Sigmoid colon (tissue), 7 donors: ENCODE results near the gene LRRC47. TPM values are rescaled to one million over a fixed set of nuclear protein-coding genes. Genes with fewer than 3 reads are reported as not detected.

Source experiments
- DNase-seq: peaks from one replicate; pipeline ENCODE4 v3.0.0-alpha.2; 2019
- H3K27ac ChIP-seq, 4 donors: fragments of 200-600 bp; sonication (generic); one replicate each; pipeline ENCODE4 v1.5.1; 2016 to 2019; ENCODE audit warnings: mild to moderate bottlenecking in 1 of 4
- H3K27me3 ChIP-seq, 3 donors: fragments of 200-600 bp; sonication (generic); one replicate each; pipeline ENCODE4 v1.5.1; 2019; ENCODE audit warnings: mild to moderate bottlenecking in 1 of 3
- H3K36me3 ChIP-seq, 4 donors: fragments of 200-600 bp; sonication (generic); one replicate each; pipeline ENCODE4 v1.5.1; 2016 to 2019
- H3K4me1 ChIP-seq, 4 donors: fragments of 200-600 bp; sonication (generic); one replicate each; pipeline ENCODE4 v1.5.1; 2017 to 2019
- H3K4me3 ChIP-seq, 4 donors: fragments of 200-600 bp; sonication (generic); one replicate each; pipeline ENCODE4 v1.5.1; 2017 to 2019; ENCODE audit warnings: mild to moderate bottlenecking in 2 of 4, moderate library complexity in 1 of 4
- H3K9me3 ChIP-seq, 4 donors: fragments of 200-600 bp in 3 of 4; sonication (generic) in 3 of 4; one replicate each; pipeline versions ENCODE4 v1.5.1 to v1.6.1; 2013 to 2019
- EP300 ChIP-seq, 4 donors: sonication (generic); formaldehyde crosslinking; IDR thresholded peaks; one replicate each; pipeline ENCODE4 v1.6.1; 2017; ENCODE audit warnings: antibody characterized with exemption in 4 of 4
- POLR2A ChIP-seq, 2 donors: fragments of 450-650 bp; IDR thresholded peaks; one replicate each; pipeline ENCODE4 v1.6.1; 2016; ENCODE audit warnings: antibody characterized with exemption in 2 of 2, mild to moderate bottlenecking in 2 of 2, moderate library complexity in 2 of 2
- POLR2AphosphoS5 ChIP-seq, 4 donors: sonication (generic); formaldehyde crosslinking; IDR thresholded peaks; one replicate each; pipeline ENCODE4 v1.6.1; 2017; ENCODE audit warnings: antibody characterized with exemption in 4 of 4
- WGBS, 2 donors: extraction: QIAGEN DNeasy Blood & Tissue Kit; methylation state at CpG; one replicate each; pipeline ENCODE4 v1.1.7; 2013; 5-methylcytosine and 5-hydroxymethylcytosine counted together
- intact Hi-C: fragments of 100-400 bp; cut with DNase I; formaldehyde crosslinking; loops from one replicate; pipeline ENCODE4 v1.15.1; 2023
- polyA plus RNA-seq, 3 donors: library from polyadenylated mRNA; stranded (reverse); fragments of 200-250 nt; gene quantifications; one replicate each; pipeline ENCODE4 v1.2.3, GENCODE V29; 2013
- total RNA-seq, 4 donors: library from RNA; depleted of rRNA; stranded (reverse); fragments of >200 nt; gene quantifications; one replicate each; pipeline ENCODE4 v1.1.0, GENCODE V29; 2016
- TF ChIP-seq, protein P1 (sequence below), 4 experiments: fragments of 450-650 bp in 3 of 4; fragments of 200-600 bp in 1 of 4; IDR thresholded peaks; one replicate each; pipeline ENCODE4 v1.5.1; 2016 to 2019; ENCODE audit warnings: antibody characterized with exemption in 4 of 4, mild to moderate bottlenecking in 3 of 4, moderate library complexity in 2 of 4
- donor health status: healthy with polysubstance abuse.
- donor health status: Bipolar disorder and iron deficiency.
- donor health status: healthy.

The LRRC47 gene
- total and polyA plus RNA-seq, 7 donors: 11.4 to 36.4 (median 26.7) TPM

DNA sequence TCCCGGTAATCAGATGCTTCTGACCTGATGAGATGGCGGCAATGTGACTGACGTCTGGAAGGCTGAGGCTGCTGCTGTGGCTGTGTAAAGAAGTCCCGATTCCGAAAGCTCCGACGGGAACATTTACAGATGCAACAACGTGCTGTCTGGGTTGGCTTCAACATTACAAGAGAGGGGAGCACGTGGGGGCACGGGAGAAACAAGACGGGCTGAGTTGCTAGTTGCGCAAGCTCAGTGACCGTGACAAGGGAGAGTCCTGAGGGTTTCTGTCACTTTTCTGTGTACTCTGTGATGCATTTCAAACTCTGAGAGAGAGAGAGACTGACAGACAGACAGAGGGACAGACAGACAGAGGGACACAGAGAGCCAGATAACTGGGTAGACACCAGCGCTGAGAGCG, 25.6 kb upstream of the LRRC47 start:
- Histone ChIP-seq H3K27ac (no peak overlapping the region), H3K27me3 (no peaks in the 10 kb centered on the region), H3K36me3 (peaks cover 12 to 88% (median 37%) of the 10 kb centered on the region in 4 donors), H3K4me1 (no peaks in the 10 kb centered on the region), H3K9me3 (no peaks in the 10 kb centered on the region), H3K4me3 (no peak overlapping the region)
- DNase-seq: peak; percentile 26
- TF ChIP-seq EP300 (IDR thresholded peaks at IDR 0.05) (no peak), POLR2A (IDR thresholded peaks at IDR 0.05) (no peak), POLR2AphosphoS5 (IDR thresholded peaks at IDR 0.05) (no peak)
- TF ChIP-seq, protein P1, sequence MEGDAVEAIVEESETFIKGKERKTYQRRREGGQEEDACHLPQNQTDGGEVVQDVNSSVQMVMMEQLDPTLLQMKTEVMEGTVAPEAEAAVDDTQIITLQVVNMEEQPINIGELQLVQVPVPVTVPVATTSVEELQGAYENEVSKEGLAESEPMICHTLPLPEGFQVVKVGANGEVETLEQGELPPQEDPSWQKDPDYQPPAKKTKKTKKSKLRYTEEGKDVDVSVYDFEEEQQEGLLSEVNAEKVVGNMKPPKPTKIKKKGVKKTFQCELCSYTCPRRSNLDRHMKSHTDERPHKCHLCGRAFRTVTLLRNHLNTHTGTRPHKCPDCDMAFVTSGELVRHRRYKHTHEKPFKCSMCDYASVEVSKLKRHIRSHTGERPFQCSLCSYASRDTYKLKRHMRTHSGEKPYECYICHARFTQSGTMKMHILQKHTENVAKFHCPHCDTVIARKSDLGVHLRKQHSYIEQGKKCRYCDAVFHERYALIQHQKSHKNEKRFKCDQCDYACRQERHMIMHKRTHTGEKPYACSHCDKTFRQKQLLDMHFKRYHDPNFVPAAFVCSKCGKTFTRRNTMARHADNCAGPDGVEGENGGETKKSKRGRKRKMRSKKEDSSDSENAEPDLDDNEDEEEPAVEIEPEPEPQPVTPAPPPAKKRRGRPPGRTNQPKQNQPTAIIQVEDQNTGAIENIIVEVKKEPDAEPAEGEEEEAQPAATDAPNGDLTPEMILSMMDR (IDR thresholded peaks at IDR 0.05): no peak
- 91 to 95% methylated on average over 15 of the region's 15 CpGs for WGBS, 2 donors
- intact Hi-C loops: no loop called here

DNA sequence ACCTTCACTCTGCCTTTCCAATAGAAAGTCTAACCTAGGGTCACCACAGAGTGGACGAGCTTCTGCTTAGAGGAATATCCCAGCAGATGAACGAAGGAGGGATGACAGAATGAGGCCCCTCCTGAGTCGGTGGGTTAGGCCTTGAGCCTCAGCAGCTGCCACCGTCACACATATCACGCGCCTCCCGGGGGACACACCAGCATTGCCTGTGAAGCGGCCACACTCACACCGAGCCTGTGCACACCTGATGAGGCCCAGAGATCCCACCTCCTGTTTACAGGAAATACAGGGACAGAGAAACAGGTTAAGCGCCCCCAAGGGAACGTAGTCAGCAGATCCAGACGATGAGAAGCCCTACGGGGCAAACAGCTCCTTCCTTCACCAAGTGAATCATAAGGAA, 25.1 kb upstream of the LRRC47 start:
- H3K27me3 ChIP-seq: no peaks in the 10 kb centered on the region
- no peak overlapping the region for H3K4me3 ChIP-seq
- peaks cover 12 to 88% (median 37%) of the 10 kb centered on the region in 4 donors for H3K36me3 ChIP-seq
- WGBS, 2 donors: 89 to 93% methylated on average over 13 of the region's 13 CpGs
- no peak for TF ChIP-seq POLR2A (IDR thresholded peaks at IDR 0.05)
- TF ChIP-seq POLR2AphosphoS5 (IDR thresholded peaks at IDR 0.05): no peak
- TF ChIP-seq EP300 (IDR thresholded peaks at IDR 0.05): no peak
- TF ChIP-seq, protein P1 (IDR thresholded peaks at IDR 0.05): no peak
- no peaks in the 10 kb centered on the region for H3K4me1 ChIP-seq
- no peaks in the 10 kb centered on the region for H3K9me3 ChIP-seq
- intact Hi-C loops: no loop called here
- DNase-seq: peak; percentile 45
- no peak overlapping the region for H3K27ac ChIP-seq

GRCh38 chr1:3821004-3821403, 24.7 kb upstream of the LRRC47 start:
- no peak overlapping the region for H3K4me3 ChIP-seq
- peaks cover 12 to 88% (median 39%) of the 10 kb centered on the region in 4 donors for H3K36me3 ChIP-seq
- intact Hi-C loops: no loop called here
- WGBS, 2 donors: 92% methylated on average over 6 of the region's 6 CpGs
- no peak for TF ChIP-seq POLR2AphosphoS5 (IDR thresholded peaks at IDR 0.05)
- TF ChIP-seq, protein P1 (IDR thresholded peaks at IDR 0.05): no peak
- no peak for TF ChIP-seq POLR2A (IDR thresholded peaks at IDR 0.05)
- TF ChIP-seq EP300 (IDR thresholded peaks at IDR 0.05): no peak
- H3K27me3 ChIP-seq: no peaks in the 10 kb centered on the region
- no peaks in the 10 kb centered on the region for H3K4me1 ChIP-seq
- H3K27ac ChIP-seq: no peak overlapping the region
- no peaks in the 10 kb centered on the region for H3K9me3 ChIP-seq
- DNase-seq: peak; percentile 37

- WGBS, 2 donors: 93 to 94% methylated on average over 8 of the region's 8 CpGs
- Histone ChIP-seq H3K4me1 (no peaks in the 10 kb centered on the region), H3K36me3 (peaks cover 12 to 88% (median 38%) of the 10 kb centered on the region in 4 donors), H3K27ac (no peak overlapping the region), H3K27me3 (no peaks in the 10 kb centered on the region), H3K9me3 (no peaks in the 10 kb centered on the region), H3K4me3 (no peak overlapping the region)
- TF ChIP-seq POLR2AphosphoS5 (IDR thresholded peaks at IDR 0.05) (no peak), EP300 (IDR thresholded peaks at IDR 0.05) (no peak), POLR2A (IDR thresholded peaks at IDR 0.05) (no peak)
- TF ChIP-seq, protein P1 (IDR thresholded peaks at IDR 0.05): no peak
- intact Hi-C loops: no loop called here
- peak; percentile 25 for DNase-seq
Measured at GRCh38 chr1:3820316-3820715, 24.0 kb upstream of the LRRC47 start.

- intact Hi-C loops: no loop called here
- Histone ChIP-seq H3K4me3 (no peak overlapping the region), H3K27me3 (no peaks in the 10 kb centered on the region), H3K36me3 (peaks cover 12 to 89% (median 40%) of the 10 kb centered on the region in 4 donors), H3K27ac (no peak overlapping the region), H3K4me1 (no peaks in the 10 kb centered on the region), H3K9me3 (no peaks in the 10 kb centered on the region)
- TF ChIP-seq, protein P1 (IDR thresholded peaks at IDR 0.05): no peak
- TF ChIP-seq POLR2AphosphoS5 (IDR thresholded peaks at IDR 0.05): no peak
- TF ChIP-seq EP300 (IDR thresholded peaks at IDR 0.05): no peak
- no peak for TF ChIP-seq POLR2A (IDR thresholded peaks at IDR 0.05)
- 81 to 85% methylated on average over 10 of the region's 10 CpGs for WGBS, 2 donors
- peak; percentile 47 for DNase-seq
Measured at GRCh38 chr1:3819771-3820200, 23.5 kb upstream of the LRRC47 start.
